Activated T-helper 1 cell treated with Interleukin-2 at 50 U/mL for 16 hours (primary cell): ENCODE results near the gene NACAD.

ENCODE experiments used
- DNase-seq: peaks from one replicate; pipeline ENCODE4 v3.0.0-alpha.2; 2020; ENCODE audit warnings: low read depth

Gene NACAD, protein sequence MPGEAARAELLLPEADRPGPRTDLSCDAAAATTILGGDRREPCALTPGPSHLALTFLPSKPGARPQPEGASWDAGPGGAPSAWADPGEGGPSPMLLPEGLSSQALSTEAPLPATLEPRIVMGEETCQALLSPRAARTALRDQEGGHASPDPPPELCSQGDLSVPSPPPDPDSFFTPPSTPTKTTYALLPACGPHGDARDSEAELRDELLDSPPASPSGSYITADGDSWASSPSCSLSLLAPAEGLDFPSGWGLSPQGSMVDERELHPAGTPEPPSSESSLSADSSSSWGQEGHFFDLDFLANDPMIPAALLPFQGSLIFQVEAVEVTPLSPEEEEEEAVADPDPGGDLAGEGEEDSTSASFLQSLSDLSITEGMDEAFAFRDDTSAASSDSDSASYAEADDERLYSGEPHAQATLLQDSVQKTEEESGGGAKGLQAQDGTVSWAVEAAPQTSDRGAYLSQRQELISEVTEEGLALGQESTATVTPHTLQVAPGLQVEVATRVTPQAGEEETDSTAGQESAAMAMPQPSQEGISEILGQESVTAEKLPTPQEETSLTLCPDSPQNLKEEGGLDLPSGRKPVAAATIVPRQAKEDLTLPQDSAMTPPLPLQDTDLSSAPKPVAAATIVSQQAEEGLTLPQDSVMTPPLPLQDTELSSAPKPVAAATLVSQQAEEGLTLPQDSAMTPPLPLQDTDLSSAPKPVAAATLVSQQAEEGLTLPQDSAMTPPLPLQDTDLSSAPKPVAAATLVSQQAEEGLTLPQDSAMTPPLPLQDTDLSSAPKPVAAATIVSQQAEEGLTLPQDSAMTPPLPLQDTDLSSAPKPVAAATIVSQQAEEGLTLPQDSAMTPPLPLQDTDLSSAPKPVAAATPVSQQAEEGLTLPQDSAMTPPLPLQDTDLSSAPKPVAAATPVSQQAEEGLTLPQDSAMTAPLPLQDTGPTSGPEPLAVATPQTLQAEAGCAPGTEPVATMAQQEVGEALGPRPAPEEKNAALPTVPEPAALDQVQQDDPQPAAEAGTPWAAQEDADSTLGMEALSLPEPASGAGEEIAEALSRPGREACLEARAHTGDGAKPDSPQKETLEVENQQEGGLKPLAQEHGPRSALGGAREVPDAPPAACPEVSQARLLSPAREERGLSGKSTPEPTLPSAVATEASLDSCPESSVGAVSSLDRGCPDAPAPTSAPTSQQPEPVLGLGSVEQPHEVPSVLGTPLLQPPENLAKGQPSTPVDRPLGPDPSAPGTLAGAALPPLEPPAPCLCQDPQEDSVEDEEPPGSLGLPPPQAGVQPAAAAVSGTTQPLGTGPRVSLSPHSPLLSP (N-terminal part only)

GRCh38 chr7:45088821-45089340 lies at the start of gene NACAD:
Gene NACAD (minus strand): TSS chr7:45088969. CDS start chr7:45088894, 75 bp downstream.
- DNase-seq = no peak

DNA sequence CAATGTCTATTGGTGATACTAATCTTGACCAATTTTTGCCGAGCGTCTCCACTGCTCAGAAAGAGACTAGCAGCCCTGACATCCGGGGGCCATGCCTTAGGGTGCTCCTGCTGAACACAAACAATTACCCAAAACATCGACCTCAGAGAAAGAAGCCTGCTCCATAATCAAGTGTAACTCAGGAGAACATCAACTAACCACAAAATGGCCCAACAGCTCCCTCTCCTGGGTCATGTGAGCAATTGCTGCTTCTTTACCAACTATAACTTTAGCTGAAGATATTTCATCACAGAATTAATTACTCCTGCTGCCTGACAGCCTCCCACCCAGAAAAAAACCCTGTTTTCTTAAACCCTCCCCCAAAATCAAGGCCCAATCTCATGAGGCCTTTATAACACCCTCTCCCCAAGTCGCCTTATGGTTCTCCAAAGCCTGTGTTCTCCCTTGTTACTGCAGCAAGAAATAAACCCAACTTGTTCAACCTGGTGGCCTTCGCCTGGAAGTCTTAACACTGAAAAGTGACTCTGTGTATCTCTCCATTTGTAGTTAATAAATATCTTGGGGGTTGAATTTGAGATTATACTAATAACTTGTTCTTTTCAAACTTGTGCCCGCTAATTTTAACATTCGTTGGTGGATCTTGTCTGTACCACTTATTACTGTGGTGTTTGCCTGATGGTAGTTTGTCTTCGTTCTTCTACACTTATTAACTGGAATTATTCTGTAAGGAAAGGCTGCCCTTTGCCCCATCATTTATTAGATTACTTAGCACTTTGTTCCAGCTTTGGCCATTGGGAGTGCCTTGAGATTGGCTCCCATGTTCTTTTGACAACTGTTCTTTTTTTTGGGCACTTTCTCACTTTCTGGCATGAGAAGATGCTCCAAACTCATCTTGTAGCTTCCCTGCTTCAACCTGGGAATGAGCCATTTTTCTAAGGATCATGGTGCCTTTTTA lies 47.6 kb upstream of the NACAD start:
- DNase-seq = peak; percentile 45

GRCh38 chr7:45133877-45134276 lies 45.1 kb upstream of the NACAD start:
- DNase-seq = no peak

DNA sequence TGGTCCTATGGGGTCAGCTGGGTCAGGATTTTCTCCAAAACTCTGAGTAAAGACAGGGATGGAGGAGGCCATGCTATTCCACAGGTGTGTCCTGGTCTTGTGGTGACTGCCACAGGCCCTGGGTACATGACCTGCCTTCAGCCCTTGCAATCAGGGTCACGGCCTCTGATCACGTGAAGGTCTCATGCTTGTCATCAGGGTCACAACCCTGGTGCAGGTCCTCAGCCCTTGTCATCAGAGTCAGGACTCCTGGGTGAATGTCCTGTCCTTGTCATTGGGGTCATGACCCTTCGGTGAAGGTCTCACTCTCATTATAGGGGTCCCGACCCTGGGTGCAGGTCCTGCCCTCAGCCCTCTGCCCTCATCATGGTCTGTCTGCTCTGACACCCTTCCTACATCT lies 44.6 kb upstream of the NACAD start:
- no peak for DNase-seq

GRCh38 chr7:45132708-45133320 lies 44.0 kb upstream of the NACAD start:
- DNase-seq = no peak

DNA sequence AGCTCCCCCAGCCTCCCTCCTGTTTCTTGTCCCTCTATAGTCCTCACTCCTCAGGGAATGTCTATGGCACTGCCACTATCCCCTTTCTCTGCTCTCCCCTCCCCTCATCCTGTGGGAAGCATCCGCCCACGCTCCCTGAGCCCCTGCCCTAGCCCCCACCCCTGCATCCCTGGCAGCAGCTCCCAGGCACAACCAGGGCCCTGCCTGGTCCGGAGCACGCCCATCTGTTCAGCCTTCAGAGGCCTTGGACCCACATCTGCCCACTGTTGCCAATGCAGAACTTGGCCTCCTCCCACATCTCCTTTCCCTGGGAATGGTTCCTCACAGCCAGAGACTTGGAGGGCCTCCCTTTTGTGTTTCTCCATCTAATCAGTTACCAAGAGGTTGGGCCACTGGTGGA lies 43.1 kb upstream of the NACAD start:
- DNase-seq = no peak

DNA sequence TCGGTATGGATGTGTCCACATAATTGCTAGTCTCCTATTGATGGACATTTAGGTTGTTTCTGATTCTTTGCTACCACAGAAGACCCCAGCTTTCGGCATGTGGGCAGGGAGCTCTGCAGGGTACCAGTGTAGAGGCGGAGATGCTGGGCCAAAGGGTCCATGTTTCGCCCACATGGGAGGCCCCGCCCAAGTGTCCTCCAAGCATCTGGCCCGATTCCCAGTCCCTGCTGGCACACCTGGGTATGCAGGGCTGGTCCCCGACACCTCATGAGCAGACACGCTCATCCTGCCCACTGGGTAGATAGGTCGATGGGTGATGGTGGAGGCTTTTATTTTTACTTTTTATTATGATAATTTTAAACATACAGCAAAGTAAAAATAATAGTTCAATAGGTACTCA lies 42.1 kb upstream of the NACAD start:
- no peak for DNase-seq

DNA sequence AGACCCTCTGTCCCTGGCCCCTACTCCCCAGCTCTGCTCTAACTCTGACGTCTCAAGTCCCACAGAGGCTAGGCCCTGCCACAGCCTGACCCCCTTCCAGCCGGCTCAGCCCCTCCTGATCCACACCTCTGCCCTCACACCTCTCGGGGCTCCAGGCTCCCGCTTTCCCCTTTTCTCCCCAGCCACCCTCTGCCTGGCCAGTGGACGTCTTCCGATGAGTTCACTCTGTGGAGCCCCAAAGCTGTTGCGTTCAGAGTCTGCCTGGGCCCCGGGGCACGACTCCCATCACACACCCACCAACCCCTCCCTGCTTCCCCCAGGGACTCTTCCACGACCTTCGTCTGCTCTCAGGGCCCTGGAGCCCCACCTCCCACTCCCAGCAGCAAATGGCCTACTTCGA lies 41.1 kb upstream of the NACAD start:
- no peak for DNase-seq

- no peak for DNase-seq
These were observed 40.5 kb upstream of the NACAD start for GRCh38 chr7:45129181-45129800.

DNA sequence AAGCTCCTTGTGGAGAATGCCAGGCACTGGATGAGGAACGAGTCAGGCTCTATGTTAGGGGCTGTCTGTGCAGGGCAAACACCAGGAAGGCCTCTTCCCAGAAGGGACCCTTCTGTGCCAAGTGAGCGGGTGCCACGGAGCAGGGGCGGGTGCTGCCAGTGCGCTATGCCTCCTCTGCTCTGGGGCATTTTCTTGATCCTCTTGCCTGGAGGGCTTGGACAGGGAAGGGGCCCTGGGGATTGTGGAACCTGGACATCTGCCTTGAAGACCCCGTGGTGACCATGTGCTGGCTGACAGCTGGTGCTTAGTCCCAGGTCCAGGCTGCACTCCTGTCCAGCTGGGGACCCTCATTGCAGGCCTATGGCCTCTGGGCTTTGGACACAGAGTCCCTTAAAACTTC lies 38.2 kb upstream of the NACAD start:
- DNase-seq = no peak

- no peak for DNase-seq
These were observed 37.4 kb upstream of the NACAD start for GRCh38 chr7:45126201-45126600.

GRCh38 chr7:45125193-45125904 lies 36.6 kb upstream of the NACAD start:
- DNase-seq = no peak

- DNase-seq = no peak
These were observed 35.3 kb upstream of the NACAD start for GRCh38 chr7:45123913-45124710.

GRCh38 chr7:45122975-45123860 lies 34.4 kb upstream of the NACAD start:
- DNase-seq = no peak

- DNase-seq = no peak
These were observed 30.8 kb upstream of the NACAD start for GRCh38 chr7:45119550-45119949.

GRCh38 chr7:45118889-45119331 lies 30.1 kb upstream of the NACAD start:
- no peak for DNase-seq

GRCh38 chr7:45118292-45118691 lies 29.5 kb upstream of the NACAD start:
- DNase-seq = no peak
